NCI-H2171 (cell line): ENCODE measurements around the gene GHRH.

Experiments used
- DNase-seq: peaks from one replicate; lab custom pipeline; 2025; lab: John Stamatoyannopoulos, UW

Gene GHRH, protein sequence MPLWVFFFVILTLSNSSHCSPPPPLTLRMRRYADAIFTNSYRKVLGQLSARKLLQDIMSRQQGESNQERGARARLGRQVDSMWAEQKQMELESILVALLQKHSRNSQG

GRCh38 chr20:37261714-37262113, at the start of gene GHRH:
GHRH (minus strand) TSS chr20:37261814; CDS start chr20:37256889, 4,925 bp downstream.
- DNase-seq: no peak

GRCh38 chr20:37310951-37311350, 49.3 kb upstream of the GHRH start:
- no peak for DNase-seq

DNA sequence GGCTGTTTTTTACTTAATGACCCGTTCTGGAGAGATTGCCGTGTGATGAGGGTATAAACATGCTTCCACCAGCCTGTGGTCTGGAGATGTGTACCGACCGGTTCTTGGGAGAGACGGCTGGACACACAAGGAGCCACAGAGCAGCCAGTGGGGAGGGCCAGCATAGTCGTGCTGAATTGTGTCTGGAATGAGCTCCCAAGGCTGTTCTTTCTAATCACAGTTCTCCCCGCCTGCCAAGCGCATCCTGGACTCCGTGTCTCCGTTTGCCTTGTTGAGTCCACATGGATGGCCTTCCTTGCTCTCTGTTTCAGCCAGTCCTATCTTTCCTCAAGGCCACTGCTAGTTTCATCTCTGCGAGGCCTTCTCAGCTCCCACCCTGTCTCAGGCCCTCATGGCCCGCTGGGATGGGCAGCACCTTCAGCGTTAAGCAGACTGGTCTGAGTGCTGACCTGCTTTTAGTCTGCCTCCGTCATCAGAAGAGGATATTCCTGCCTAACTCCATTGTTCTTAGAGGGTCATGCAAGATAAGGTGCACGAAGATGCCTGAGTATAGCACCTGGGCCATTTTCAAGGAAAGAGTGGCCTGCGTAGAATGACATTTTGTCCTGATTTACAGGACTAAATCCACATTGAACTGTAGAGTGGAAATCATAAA, 48.4 kb upstream of the GHRH start:
- no peak for DNase-seq

DNA sequence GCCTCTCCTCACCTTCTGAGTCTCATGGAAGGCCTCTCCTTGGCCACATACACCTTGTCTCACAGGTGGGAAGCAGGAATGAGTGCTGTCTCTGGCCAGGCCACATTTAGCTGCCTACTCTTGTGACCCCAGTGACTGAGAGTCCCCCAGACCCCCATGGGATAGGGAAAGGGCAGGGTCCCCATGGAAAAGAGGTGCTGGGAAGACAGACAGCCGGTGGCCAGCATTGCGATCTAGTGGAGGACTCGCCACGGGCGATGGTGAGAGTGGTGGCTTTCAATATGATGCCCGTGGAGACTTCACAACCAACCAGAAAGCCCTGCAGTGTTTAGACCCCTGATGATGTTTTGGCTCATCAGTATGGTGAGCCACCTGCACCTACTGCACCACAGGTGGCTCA, 47.7 kb upstream of the GHRH start:
- DNase-seq: no peak

- DNase-seq: no peak
Measured at GRCh38 chr20:37308086-37309050, 46.8 kb upstream of the GHRH start.

DNA sequence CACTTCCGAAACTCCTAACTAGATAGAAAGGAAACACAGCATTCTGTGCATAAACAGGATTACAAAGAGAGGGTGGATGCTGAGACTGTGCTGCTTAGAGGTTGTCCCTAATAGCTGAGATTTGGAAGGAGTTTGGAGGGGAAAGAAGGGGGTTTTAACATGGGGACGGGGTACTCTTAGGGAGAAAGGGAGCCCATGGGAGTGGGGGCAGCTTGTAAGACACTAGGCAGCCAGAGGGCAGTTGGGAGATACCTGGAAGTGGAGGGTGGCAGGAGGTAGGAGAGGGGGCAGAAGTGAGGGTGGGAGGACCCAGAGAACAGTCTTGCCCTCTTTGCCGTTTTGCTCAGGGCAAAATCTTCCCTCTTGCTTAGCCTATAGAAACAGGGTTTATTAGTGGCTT, 44.2 kb upstream of the GHRH start:
- DNase-seq: no peak

DNA sequence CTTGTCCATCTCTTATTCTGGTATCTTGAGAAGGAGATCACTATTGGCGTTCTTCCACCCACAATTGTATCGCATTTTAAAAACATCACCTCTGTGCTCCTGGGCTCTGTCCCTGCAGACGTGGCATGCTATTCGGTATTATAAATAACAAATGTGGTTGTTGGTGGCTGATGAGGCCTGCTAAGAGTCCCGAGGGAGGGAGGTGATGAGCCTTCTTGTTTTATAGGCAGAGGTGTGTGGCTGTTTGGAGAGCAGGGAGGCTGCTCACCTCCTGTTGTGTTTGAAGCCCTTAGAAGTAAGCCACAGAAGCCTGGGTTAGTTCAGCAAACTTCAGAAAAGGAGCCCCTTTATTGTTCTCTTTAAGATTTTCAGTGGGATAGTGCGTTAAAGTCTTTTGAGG, 43.5 kb upstream of the GHRH start:
- DNase-seq: peak; percentile 19

DNA sequence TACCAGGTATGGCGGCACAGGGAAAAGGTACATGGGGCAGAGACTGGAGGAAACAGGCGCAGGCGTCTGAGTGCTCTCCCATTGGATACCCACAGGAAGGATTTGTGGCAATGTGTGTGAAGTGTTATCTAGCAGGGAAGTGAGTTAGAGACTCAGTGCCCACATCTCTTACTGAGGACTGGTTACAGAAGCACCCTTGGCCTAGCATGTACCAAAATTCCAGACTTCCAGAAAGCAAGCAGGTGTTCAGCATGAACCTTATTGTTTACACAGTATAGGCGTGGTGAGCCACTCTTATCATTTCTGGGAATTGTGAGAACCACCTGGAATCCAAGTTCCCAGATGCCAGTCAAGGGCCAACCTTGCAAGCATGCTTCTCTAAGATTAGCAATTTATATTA, 42.0 kb upstream of the GHRH start:
- peak; percentile 53 for DNase-seq

DNA sequence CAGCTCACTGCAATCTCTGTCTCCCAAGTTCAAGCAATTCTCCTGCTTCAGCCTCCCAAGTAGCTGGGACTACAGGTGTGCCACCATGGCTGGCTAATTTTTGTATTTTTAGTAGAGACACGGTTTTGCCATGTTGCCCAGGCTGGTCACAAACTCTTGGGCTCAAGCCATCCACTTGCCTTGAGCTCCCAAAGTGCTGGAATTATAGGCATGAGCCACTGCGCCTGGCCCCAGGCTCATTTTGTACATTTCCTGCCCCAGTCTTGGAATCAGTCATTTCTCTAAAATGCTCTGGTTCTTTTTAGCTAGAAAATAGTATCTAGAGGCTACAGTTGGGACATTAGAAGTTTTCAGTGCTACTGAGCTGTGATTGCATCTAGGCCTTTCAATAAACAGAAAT, 41.4 kb upstream of the GHRH start:
- no peak for DNase-seq

DNA sequence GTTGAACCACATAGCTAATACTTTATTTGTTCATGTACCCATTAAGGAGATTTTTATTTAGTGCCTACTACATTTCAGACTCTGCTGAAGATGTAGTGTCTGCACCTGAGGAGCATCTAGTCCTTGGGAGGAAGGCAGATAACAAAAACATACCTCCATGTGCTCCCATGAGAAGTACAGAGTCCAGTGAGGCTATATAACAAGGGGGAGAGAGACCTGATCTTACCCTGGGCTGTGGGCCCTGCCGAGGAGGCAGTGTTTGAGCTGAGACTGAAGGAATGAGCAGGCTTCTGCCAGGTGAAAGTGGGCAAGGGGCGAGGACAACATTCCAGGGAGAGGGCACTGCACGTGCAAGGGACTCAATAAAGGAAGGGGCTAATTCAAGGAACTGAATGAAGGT, 39.9 kb upstream of the GHRH start:
- DNase-seq: no peak

GRCh38 chr20:37301120-37301519, 39.5 kb upstream of the GHRH start:
- no peak for DNase-seq

- no peak for DNase-seq
Measured at GRCh38 chr20:37299718-37300528, 38.3 kb upstream of the GHRH start.

DNA sequence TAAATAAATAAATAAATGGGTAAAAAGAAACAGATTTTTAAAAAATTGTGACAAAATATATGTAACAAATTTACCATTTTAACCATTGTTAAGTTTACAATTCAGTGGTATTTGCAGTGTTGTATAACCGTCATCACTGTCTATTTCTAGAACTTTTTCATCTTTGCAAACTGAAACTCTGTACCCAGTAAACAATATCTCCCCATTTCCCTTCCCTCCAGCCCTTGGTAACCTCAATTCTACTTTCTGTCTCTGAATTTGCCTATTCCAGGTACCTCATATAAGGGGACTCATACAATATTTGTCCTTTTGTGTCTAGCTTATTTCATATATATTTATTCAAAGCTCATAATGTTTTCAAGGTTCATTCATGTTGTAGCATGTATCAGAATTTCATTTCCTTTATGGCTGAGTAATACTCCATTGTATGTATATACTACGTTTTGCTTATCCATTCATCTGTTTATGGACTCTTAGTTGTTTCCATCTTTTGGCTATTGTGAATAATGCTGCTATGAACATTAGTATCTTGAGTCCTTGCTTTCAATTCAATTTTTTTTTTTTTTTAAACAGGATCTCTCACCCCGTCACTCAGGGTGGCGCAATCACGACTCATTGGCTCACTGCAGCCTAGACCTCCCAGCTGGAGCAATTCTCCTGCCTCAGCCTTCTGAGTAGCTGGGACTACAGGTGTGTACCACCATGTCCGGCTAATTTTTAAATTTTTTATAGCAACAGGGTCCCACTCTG, 36.8 kb upstream of the GHRH start:
- no peak for DNase-seq

- no peak for DNase-seq
Measured at GRCh38 chr20:37297066-37297736, 35.6 kb upstream of the GHRH start.

DNA sequence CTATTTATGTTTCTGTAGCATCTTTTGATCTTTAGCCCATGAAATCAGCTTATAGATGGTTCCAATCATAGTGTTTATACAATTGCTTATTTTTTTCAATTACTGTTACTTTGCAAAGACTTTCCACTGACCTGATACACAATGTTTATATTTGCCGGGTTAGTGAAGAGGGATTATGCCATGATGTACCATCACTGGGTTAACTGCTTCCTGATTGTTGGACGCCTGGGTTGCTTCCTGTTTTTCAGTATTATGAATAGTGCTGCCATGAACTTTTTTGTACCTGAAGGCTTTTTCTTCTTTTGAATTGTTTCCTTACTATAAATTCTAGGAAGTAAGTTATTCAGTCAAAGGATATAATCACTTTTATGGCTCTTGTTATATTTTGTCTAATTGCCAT, 34.8 kb upstream of the GHRH start:
- no peak for DNase-seq

DNA sequence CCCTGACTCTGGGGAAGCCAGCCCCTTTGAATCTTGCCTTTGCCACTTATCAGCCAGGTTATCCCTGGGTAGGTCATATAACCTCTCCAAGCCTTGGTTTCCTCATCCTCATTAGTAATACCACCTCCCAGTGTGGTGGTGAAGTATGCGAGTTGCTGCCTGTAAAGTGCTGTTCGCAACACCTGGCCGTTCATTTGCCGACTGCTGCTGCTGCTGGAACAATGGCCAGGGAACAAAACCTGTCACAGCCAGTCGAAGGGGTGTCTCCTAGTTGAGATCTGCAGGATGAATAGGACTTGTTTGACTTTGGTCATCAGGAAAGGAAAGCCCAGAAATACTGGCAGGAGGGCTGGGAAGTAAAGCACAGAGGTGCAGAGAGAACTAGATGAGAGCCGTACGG, 34.0 kb upstream of the GHRH start:
- peak; percentile 56 for DNase-seq

DNA sequence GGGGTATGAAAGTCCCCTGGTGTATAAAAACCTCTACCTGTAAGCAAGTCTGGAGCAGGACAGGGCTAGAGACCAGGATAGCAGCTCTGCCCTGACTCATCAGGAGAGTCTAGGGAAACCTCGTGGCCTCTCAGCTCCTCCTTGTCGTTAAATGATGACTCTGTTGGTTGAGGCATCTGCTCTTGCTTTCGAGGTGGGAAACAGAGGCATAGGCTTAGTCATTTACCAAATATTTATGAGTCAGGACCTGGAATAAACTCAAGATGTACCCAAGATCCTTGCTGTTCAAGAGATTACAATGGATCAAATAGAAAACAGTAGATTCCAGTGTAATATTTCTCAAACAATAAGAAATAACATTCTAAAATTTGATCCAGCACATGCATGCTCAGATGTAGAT, 33.4 kb upstream of the GHRH start:
- no peak for DNase-seq

- no peak for DNase-seq
Measured at GRCh38 chr20:37294262-37294981, 32.8 kb upstream of the GHRH start.

- no peak for DNase-seq
Measured at GRCh38 chr20:37293301-37293943, 31.8 kb upstream of the GHRH start.

- DNase-seq: no peak
Measured at GRCh38 chr20:37291724-37292126, 30.1 kb upstream of the GHRH start.
